BE2C (cell line): Measurements from ENCODE around the gene ASTN2.

Experiments used
- DNase-seq: peaks from one replicate; pipeline ENCODE4 v3.0.0-alpha.2; 2020
- H3K27me3 ChIP-seq: fragments of 250-450 bp; sonication (Bioruptor Pico); 2 replicates; pipeline ENCODE4 v1.5.1; 2020; ENCODE audit warnings: mild to moderate bottlenecking
- H3K36me3 ChIP-seq: fragments of 250-450 bp; sonication (Bioruptor Pico); 2 replicates; pipeline ENCODE4 v1.5.1; 2020; ENCODE audit warnings: mild to moderate bottlenecking
- H3K4me1 ChIP-seq: fragments of 250-450 bp; sonication (Bioruptor Pico); 2 replicates; pipeline ENCODE4 v1.5.1; 2020
- H3K4me3 ChIP-seq: 2 replicates; pipeline ENCODE4 v1.5.1; 2011; ENCODE audit warnings: low read depth, low read length
- H3K9me3 ChIP-seq: fragments of 250-450 bp; sonication (Bioruptor Pico); 2 replicates; pipeline ENCODE4 v1.5.1; 2020
- TF ChIP-seq, protein P1 (sequence below): IDR thresholded peaks from 2 replicates; pipeline ENCODE4 v1.5.1; 2012; ENCODE audit warnings: mild to moderate bottlenecking, low read depth, low read length

Gene ASTN2

DNA sequence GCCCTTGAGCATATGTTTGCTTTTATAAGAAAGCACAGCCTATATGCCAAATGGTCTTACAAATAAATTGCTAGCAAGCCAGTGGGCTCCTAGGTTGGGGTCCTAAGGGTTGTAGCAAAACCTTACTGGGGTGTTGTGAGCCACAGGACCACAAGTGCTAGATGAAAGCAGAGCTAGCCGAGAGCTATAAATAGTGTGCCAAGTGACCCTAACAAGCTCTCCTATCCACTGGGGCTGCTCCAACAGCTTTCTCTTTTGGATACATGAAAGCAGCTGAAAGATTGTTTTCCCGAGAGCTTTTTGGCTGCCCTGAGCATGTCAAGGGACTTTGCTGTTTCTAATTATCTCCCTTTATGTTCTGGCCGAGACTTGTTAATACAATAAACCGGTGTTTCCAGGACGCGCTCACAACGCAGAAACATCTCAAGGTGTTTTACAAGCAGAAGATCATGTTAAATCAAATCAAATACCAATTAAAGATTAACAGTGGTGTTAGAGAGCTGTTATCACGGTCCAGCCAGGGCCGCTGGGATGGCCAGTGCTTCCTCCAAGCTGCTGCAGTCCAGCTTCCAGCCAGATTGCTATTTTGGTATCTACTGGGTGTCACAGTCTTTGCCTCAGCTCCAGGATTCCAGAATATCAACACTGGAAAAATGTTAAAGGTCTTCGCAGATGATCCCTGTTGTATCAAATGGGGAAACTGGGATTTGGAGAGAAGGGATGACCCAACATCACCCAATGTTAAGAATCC is 351.0 kb downstream of the ASTN2 start:
- no peak overlapping the region for H3K4me3 ChIP-seq
- TF ChIP-seq, protein P1, sequence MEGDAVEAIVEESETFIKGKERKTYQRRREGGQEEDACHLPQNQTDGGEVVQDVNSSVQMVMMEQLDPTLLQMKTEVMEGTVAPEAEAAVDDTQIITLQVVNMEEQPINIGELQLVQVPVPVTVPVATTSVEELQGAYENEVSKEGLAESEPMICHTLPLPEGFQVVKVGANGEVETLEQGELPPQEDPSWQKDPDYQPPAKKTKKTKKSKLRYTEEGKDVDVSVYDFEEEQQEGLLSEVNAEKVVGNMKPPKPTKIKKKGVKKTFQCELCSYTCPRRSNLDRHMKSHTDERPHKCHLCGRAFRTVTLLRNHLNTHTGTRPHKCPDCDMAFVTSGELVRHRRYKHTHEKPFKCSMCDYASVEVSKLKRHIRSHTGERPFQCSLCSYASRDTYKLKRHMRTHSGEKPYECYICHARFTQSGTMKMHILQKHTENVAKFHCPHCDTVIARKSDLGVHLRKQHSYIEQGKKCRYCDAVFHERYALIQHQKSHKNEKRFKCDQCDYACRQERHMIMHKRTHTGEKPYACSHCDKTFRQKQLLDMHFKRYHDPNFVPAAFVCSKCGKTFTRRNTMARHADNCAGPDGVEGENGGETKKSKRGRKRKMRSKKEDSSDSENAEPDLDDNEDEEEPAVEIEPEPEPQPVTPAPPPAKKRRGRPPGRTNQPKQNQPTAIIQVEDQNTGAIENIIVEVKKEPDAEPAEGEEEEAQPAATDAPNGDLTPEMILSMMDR: no peak
- DNase-seq: no peak
- H3K4me1 ChIP-seq: no peaks in the 10 kb centered on the region
- H3K27me3 ChIP-seq: no peaks in the 10 kb centered on the region
- no peaks in the 10 kb centered on the region for H3K9me3 ChIP-seq
- H3K36me3 ChIP-seq: no peaks in the 10 kb centered on the region; the same call in 1 of the 2 replicates

DNA sequence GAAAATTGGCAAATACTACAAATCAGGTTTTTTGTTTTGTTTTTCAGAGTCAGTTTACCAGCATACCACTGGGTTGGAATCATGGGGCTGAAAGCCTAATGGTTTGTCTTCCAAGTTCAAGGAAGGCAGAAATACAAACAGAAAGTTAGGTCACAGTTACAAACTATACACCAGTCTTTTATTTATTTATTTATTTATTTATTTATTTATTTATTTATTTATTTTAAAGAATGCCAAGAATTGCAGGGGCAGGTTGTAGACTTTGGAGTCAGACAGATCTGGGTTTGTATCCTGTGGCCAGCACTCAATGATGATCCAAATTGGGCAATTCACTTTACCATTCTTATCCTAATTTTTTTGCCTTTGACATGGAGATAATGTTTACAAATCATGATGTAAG is 353.9 kb downstream of the ASTN2 start:
- H3K9me3 ChIP-seq: no peaks in the 10 kb centered on the region
- DNase-seq: no peak
- no peak overlapping the region for H3K4me3 ChIP-seq
- no peaks in the 10 kb centered on the region for H3K27me3 ChIP-seq
- TF ChIP-seq, protein P1: no peak
- no peaks in the 10 kb centered on the region for H3K4me1 ChIP-seq
- peaks cover under 1% of the 10 kb centered on the region for H3K36me3 ChIP-seq

DNA sequence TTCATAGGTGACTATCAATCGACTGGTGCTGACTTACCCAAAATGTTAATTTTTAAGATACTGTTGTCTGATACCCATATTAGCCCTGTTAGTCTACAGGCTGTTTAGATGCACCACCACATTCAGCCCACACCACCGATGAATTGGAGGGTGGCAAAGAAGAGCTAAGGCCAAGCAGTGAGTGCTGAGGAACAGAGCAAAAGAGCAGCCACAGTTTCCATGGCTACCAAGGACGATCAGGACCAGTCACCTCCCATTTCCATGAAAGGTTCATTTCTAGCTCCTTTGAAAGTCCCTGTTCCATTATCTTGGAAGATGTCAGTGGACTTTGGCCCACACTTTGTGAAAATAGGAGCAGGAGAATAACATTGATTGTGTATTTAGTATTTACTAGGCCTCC is 364.9 kb downstream of the ASTN2 start:
- H3K27me3 ChIP-seq: no peaks in the 10 kb centered on the region
- DNase-seq: no peak
- no peak overlapping the region for H3K4me3 ChIP-seq
- TF ChIP-seq, protein P1: no peak
- H3K9me3 ChIP-seq: no peaks in the 10 kb centered on the region
- peaks cover 21% of the 10 kb centered on the region for H3K36me3 ChIP-seq
- H3K4me1 ChIP-seq: peaks cover 3% of the 10 kb centered on the region

DNA sequence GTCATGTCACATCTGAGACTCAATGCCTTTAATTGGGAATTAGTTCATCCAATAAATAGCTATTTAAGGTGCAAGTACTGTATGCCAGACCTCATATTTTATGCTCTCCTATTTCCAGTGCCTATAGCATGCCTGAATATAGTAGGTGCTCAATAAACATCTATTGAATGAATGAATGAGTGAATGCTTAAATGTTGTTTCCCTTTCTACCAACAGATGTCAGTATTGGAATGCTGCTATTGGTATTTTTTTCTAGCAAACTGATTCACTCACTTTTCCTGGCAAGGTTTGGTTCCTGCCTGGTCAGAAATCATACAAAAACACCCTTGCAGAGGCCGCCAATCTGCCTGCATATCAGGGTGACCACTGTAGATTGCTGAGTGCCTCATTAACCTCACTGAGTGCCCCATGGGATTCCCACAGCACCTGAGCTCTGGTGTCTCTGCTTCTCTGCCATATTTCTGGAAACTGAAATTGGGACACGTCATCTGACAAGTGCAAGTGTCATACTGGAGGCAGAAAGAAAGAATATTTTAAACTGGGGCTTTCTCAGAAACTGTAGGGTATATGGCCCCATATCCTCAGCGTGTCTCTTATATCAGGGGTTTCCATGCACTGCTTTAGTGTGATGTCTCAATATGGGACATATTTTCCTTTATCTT is 368.1 kb downstream of the ASTN2 start:
- no peaks in the 10 kb centered on the region for H3K27me3 ChIP-seq
- H3K9me3 ChIP-seq: no peaks in the 10 kb centered on the region
- H3K36me3 ChIP-seq: peaks cover 6% of the 10 kb centered on the region; the same call in 1 of the 2 replicates
- no peak overlapping the region for H3K4me3 ChIP-seq
- TF ChIP-seq, protein P1: peak; percentile 31
- H3K4me1 ChIP-seq: peaks cover 12% of the 10 kb centered on the region
- no peak for DNase-seq

DNA sequence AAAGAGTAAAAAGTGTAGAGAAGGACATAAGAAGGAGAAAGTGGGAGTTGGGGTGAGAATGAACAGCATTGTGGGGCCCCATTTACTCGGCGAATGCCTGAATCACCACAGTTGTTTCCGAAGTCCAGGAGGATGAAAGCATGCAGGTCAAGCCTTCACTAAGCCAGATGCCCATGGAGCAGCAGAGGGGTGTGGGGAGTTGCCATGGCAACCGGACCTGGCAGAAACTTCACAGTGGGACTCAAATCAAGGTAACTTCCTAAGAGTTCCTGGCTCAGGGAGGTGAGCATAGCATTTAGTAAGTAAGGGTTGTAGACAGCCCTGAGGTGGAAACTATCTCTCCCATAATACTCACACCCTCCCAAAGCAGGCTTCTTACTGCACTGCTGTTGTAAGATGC is 370.6 kb downstream of the ASTN2 start:
- TF ChIP-seq, protein P1: no peak
- Histone ChIP-seq H3K27me3 (no peaks in the 10 kb centered on the region), H3K4me3 (no peak overlapping the region), H3K9me3 (no peaks in the 10 kb centered on the region), H3K4me1 (peaks cover 12% of the 10 kb centered on the region), H3K36me3 (peaks cover 21% of the 10 kb centered on the region; the same call in 1 of the 2 replicates)
- peak; percentile 68 for DNase-seq

DNA sequence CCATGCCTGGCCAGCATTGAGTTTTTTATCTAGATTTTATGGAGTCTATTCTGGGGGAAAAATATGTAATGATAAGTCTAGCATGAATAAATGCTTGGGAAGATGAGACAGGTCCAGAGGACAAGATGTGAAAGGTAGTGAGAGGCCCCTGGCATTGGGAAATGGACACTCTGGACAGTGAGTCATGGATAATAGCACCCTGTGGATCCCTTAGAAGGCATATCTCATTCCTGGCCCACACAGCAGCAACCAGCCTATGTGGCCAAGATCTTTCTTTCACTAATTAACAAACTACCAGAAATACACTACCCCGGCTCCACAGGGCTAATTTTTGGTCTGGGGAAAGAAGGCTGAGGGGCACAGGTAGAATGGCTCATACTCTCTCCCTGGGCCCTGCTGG is 371.7 kb downstream of the ASTN2 start:
- TF ChIP-seq, protein P1: no peak
- no peaks in the 10 kb centered on the region for H3K9me3 ChIP-seq
- H3K4me1 ChIP-seq: peaks cover 12% of the 10 kb centered on the region
- H3K27me3 ChIP-seq: no peaks in the 10 kb centered on the region
- no peak overlapping the region for H3K4me3 ChIP-seq
- peaks cover 32% of the 10 kb centered on the region for H3K36me3 ChIP-seq
- DNase-seq: no peak
